Mesenchymal stem cell (in vitro differentiated cells and primary cell): ENCODE results near the gene MEGF11.

ENCODE experiments used
- DNase-seq: peaks from one replicate; pipeline ENCODE4 v3.0.0-alpha.2; 2013
- H2AFZ ChIP-seq: one replicate; pipeline ENCODE4 v1.6.1; 2013; ENCODE audit warnings: low read depth, mild to moderate bottlenecking, control low read depth, inconsistent platforms, low read length, moderate library complexity
- H2AK5ac ChIP-seq: 2 replicates; pipeline ENCODE4 v1.6.1; 2013; ENCODE audit warnings: low read length, moderate library complexity, mild to moderate bottlenecking, inconsistent platforms; ENCODE audit not compliant: severe bottlenecking
- H2BK120ac ChIP-seq: one replicate; pipeline ENCODE4 v1.6.1; 2013; ENCODE audit warnings: low read depth, mild to moderate bottlenecking, inconsistent platforms, low read length, moderate library complexity
- H2BK12ac ChIP-seq, 2 experiments: one replicate each; pipeline ENCODE4 v1.6.1; 2013; ENCODE audit warnings: inconsistent platforms in 2 of 2, low read length in 2 of 2, mild to moderate bottlenecking in 2 of 2, moderate library complexity in 2 of 2, control low read depth in 1 of 2
- H2BK15ac ChIP-seq: one replicate; pipeline ENCODE4 v1.6.1; 2013; ENCODE audit warnings: mild to moderate bottlenecking, low read depth, inconsistent platforms; ENCODE audit not compliant: poor library complexity, severe bottlenecking
- H2BK5ac ChIP-seq: 2 replicates; pipeline ENCODE4 v1.6.1; 2013; ENCODE audit warnings: low read depth, mild to moderate bottlenecking, low read length, control low read depth, inconsistent platforms; ENCODE audit not compliant: poor library complexity, severe bottlenecking
- H3K14ac ChIP-seq, 2 experiments: one replicate each; pipeline ENCODE4 v1.6.1; 2013; ENCODE audit warnings: inconsistent platforms in 2 of 2, low read length in 2 of 2, control low read depth in 1 of 2, mild to moderate bottlenecking in 1 of 2, moderate library complexity in 1 of 2
- H3K18ac ChIP-seq, 2 experiments: one replicate each; pipeline ENCODE4 v1.6.1; 2013; ENCODE audit warnings: inconsistent platforms in 2 of 2, low read length in 2 of 2, control low read depth in 1 of 2, low read depth in 1 of 2, mild to moderate bottlenecking in 1 of 2
- H3K23ac ChIP-seq, 2 experiments: one replicate each; pipeline ENCODE4 v1.6.1; 2013; ENCODE audit warnings: inconsistent platforms in 2 of 2, low read length in 2 of 2, mild to moderate bottlenecking in 2 of 2, moderate library complexity in 2 of 2, control low read depth in 1 of 2
- H3K27ac ChIP-seq: 2 replicates; pipeline ENCODE4 v1.5.1; 2013; ENCODE audit warnings: mild to moderate bottlenecking, moderate library complexity, low read length, control low read depth, inconsistent platforms; ENCODE audit not compliant: poor library complexity, severe bottlenecking
- H3K27me3 ChIP-seq, 2 experiments: 2 replicates each; pipeline versions ENCODE4 v1.6.1 to v1.7.0; 2013; ENCODE audit warnings: low read length in 2 of 2, mild to moderate bottlenecking in 2 of 2, moderate library complexity in 2 of 2, control low read depth in 1 of 2, inconsistent platforms in 1 of 2; ENCODE audit not compliant: control insufficient read depth in 1 of 2, insufficient read depth in 1 of 2
- H3K36me3 ChIP-seq, 2 experiments: 2 replicates each; pipeline versions ENCODE4 v1.6.1 to v1.7.0; 2013; ENCODE audit warnings: low read length in 2 of 2, control low read depth in 1 of 2, inconsistent platforms in 1 of 2, low read depth in 1 of 2, mild to moderate bottlenecking in 1 of 2; ENCODE audit not compliant: insufficient read depth in 2 of 2, control insufficient read depth in 1 of 2
- H3K4ac ChIP-seq, 2 experiments: one replicate each; pipeline ENCODE4 v1.6.1; 2013; ENCODE audit warnings: inconsistent platforms in 2 of 2, low read length in 2 of 2, mild to moderate bottlenecking in 2 of 2, moderate library complexity in 2 of 2, control low read depth in 1 of 2, low read depth in 1 of 2
- H3K4me1 ChIP-seq: 2 replicates; pipeline ENCODE4 v1.6.1; 2013; ENCODE audit warnings: low read depth, low read length, control low read depth; ENCODE audit not compliant: control insufficient read depth, insufficient read depth
- H3K4me2 ChIP-seq: 2 replicates; pipeline ENCODE4 v1.6.1; 2013; ENCODE audit warnings: low read length, mild to moderate bottlenecking, inconsistent platforms; ENCODE audit not compliant: poor library complexity, severe bottlenecking
- H3K4me3 ChIP-seq, 2 experiments: 2 replicates each; pipeline versions ENCODE4 v1.5.1 to v1.7.0; 2013; ENCODE audit warnings: low read length in 2 of 2, mild to moderate bottlenecking in 2 of 2, control low read depth in 1 of 2, low read depth in 1 of 2; ENCODE audit not compliant: insufficient read depth in 1 of 2
- H3K79me1 ChIP-seq: replicated peaks from 2 replicates; pipeline ENCODE4 v1.6.1; 2013; ENCODE audit warnings: mild to moderate bottlenecking, control low read depth, low read length, inconsistent platforms; ENCODE audit not compliant: poor library complexity, severe bottlenecking
- H3K9ac ChIP-seq: 2 replicates; pipeline ENCODE4 v1.7.0; 2013; ENCODE audit warnings: mild to moderate bottlenecking, low read length, moderate library complexity
- H3K9me3 ChIP-seq: 2 replicates; pipeline ENCODE4 v1.7.0; 2013; ENCODE audit warnings: mild to moderate bottlenecking, low read length; ENCODE audit not compliant: control insufficient read depth
- H4K8ac ChIP-seq: one replicate; pipeline ENCODE4 v1.6.1; 2013; ENCODE audit warnings: inconsistent platforms, mild to moderate bottlenecking, low read length, moderate library complexity
- H4K91ac ChIP-seq: one replicate; pipeline ENCODE4 v1.6.1; 2013; ENCODE audit warnings: mild to moderate bottlenecking, low read length, inconsistent platforms
- WGBS: methylation state at CpG from one replicate; pipeline ENCODE4 v1.1.7; 2013; ENCODE audit warnings: mixed read lengths; 5-methylcytosine and 5-hydroxymethylcytosine counted together

Gene MEGF11

DNA sequence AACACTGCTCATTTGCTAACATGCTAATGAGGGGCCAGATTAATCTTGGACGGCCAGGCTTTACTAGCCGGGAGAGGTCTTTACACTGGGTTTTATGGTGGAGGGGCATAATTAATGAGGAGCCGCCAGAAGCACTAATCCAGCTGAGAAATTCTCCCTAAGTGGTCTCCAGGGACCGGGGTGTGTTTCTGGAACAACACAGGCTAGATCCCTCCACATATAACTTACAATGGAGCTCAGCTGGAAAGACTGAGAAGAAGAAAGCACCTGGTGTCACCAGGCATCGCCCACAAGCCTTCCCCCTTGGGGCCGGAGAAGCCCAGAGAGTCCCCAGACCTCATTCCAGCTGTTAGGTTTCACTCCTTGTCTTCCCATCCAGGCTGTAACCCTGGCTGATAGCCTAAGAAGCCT, 127.5 kb downstream of the MEGF11 start:
- peaks cover 21% of the 10 kb centered on the region for H3K4me1 ChIP-seq
- no peak overlapping the region for H3K4ac ChIP-seq
- H3K23ac ChIP-seq = no peak overlapping the region
- no peak overlapping the region for H4K8ac ChIP-seq
- DNase-seq = no peak
- WGBS = 64% methylated on average over 6 of the region's 6 CpGs
- no peak overlapping the region for H2BK5ac ChIP-seq
- H3K14ac ChIP-seq = no peak overlapping the region
- no peak overlapping the region for H2AK5ac ChIP-seq
- no peak overlapping the region for H3K9ac ChIP-seq
- H2AFZ ChIP-seq = no peak overlapping the region
- H2BK120ac ChIP-seq = no peak overlapping the region
- no peak overlapping the region for H2BK15ac ChIP-seq
- no peaks in the 10 kb centered on the region for H3K79me1 ChIP-seq
- H3K36me3 ChIP-seq = no peaks in the 10 kb centered on the region
- no peak overlapping the region for H4K91ac ChIP-seq
- H3K9me3 ChIP-seq = no peaks in the 10 kb centered on the region
- H3K27me3 ChIP-seq = peaks cover 12 to 96% of the 10 kb centered on the region in 2 experiments
- no peak overlapping the region for H2BK12ac ChIP-seq
- H3K18ac ChIP-seq = no peak overlapping the region
- no peak overlapping the region for H3K4me2 ChIP-seq
- no peak overlapping the region for H3K4me3 ChIP-seq
- H3K27ac ChIP-seq = no peak overlapping the region

DNA sequence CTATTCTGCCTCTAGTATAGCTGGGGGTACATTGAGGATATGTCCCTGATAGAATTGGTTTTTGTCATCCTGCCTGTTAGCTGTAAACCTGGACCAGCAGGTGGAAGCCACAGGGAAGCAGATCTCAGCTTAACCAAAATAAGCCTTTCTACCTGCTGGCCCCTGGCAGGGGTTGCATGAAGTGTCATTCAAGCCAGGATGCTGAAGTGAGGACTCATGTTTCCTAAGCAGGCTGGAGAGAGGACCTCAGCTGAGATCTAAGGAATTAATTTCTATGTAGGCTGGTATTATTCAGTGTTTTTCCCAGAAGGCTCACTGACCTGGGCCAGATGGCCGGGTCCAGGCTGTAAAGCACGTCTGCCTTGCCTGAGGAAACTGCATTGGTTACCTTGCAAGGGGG, 128.9 kb downstream of the MEGF11 start:
- no peak overlapping the region for H4K8ac ChIP-seq
- no peak overlapping the region for H2BK120ac ChIP-seq
- DNase-seq = no peak
- H4K91ac ChIP-seq = no peak overlapping the region
- no peak overlapping the region for H2BK12ac ChIP-seq
- no peak overlapping the region for H2AK5ac ChIP-seq
- H3K36me3 ChIP-seq = no peaks in the 10 kb centered on the region
- no peaks in the 10 kb centered on the region for H3K9me3 ChIP-seq
- H2BK15ac ChIP-seq = no peak overlapping the region
- H3K23ac ChIP-seq = no peak overlapping the region
- H3K27me3 ChIP-seq = peaks cover 21 to 95% of the 10 kb centered on the region in 2 experiments
- H3K79me1 ChIP-seq = no peaks in the 10 kb centered on the region
- no peak overlapping the region for H3K4ac ChIP-seq
- H3K4me2 ChIP-seq = no peak overlapping the region
- no peak overlapping the region for H2BK5ac ChIP-seq
- no peak overlapping the region for H3K18ac ChIP-seq
- H3K14ac ChIP-seq = no peak overlapping the region
- no peak overlapping the region for H2AFZ ChIP-seq
- H3K9ac ChIP-seq = no peak overlapping the region
- WGBS = 68% methylated on average over 2 of the region's 2 CpGs
- H3K27ac ChIP-seq = no peak overlapping the region
- H3K4me1 ChIP-seq = peaks cover 17% of the 10 kb centered on the region
- H3K4me3 ChIP-seq = no peak overlapping the region

DNA sequence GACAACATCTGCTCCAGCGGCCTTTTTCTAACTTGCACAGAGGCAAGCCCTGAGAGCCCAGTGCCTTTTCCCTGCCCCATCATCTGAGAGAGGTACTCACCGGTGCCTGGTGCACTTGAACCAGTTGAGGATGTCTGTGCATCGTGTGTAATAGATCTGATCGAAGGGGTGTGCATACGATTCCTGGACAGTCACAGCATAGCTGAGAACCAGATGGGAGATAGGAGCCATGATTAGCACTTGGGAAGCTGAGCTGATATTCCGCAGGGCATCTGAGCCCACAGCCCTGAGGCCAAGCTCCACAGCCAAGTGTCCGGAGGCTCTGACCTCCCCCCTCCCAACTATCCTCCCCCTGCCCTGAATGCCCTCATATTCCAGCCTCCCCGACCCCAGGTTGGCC, 129.8 kb downstream of the MEGF11 start:
- no peak overlapping the region for H3K23ac ChIP-seq
- 89% methylated on average over 7 of the region's 8 CpGs for WGBS
- H2BK120ac ChIP-seq = no peak overlapping the region
- H2BK5ac ChIP-seq = no peak overlapping the region
- peak overlapping the region; percentile 9 for H2BK15ac ChIP-seq
- no peaks in the 10 kb centered on the region for H3K36me3 ChIP-seq
- no peaks in the 10 kb centered on the region for H3K9me3 ChIP-seq
- no peak overlapping the region for H3K4me2 ChIP-seq
- H3K4me1 ChIP-seq = peaks cover 13% of the 10 kb centered on the region
- H3K4ac ChIP-seq = no peak overlapping the region
- H3K9ac ChIP-seq = no peak overlapping the region
- H3K18ac ChIP-seq = no peak overlapping the region
- H4K91ac ChIP-seq = no peak overlapping the region
- no peak overlapping the region for H2AK5ac ChIP-seq
- H3K27me3 ChIP-seq = peaks cover 24 to 95% of the 10 kb centered on the region in 2 experiments
- DNase-seq = no peak
- H2AFZ ChIP-seq = no peak overlapping the region
- no peak overlapping the region for H3K27ac ChIP-seq
- H3K79me1 ChIP-seq = no peaks in the 10 kb centered on the region
- no peak overlapping the region for H3K4me3 ChIP-seq
- H3K14ac ChIP-seq = no peak overlapping the region
- no peak overlapping the region for H2BK12ac ChIP-seq
- H4K8ac ChIP-seq = no peak overlapping the region

DNA sequence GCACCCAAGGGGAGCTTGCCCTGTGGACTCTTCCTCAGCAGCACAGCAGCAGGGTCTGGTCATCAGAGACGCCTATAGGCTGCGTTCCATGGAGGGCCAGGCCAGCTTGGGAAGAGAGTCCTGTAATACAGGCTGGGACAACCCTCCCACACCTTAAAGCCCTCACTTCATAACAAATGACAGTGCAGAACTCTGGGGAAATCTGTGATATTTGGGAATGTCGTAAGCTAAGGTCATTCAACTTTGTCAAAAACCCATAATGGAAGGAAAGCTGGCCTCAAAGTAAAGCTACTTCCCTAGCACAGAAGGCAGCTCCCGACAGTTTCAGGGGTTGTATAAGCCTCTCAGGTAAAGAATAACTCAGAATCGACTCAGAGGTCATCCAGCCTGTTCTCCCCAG, 133.1 kb downstream of the MEGF11 start:
- Histone ChIP-seq H3K9me3 (no peaks in the 10 kb centered on the region), H3K4me3 (no peak overlapping the region), H4K8ac (no peak overlapping the region), H2BK5ac (no peak overlapping the region), H3K36me3 (no peaks in the 10 kb centered on the region), H2AK5ac (no peak overlapping the region), H3K27ac (no peak overlapping the region), H3K79me1 (no peaks in the 10 kb centered on the region), H4K91ac (no peak overlapping the region), H3K9ac (no peak overlapping the region), H3K4me2 (no peak overlapping the region), H3K14ac (no peak overlapping the region), H3K4ac (no peak overlapping the region), H2BK120ac (no peak overlapping the region), H2BK15ac (no peak overlapping the region), H3K27me3 (peaks cover 46 to 95% of the 10 kb centered on the region in 2 experiments), H2BK12ac (no peak overlapping the region), H3K4me1 (no peaks in the 10 kb centered on the region), H3K18ac (no peak overlapping the region), H3K23ac (no peak overlapping the region), H2AFZ (no peak overlapping the region)
- 87% methylated on average over 5 of the region's 5 CpGs for WGBS
- no peak for DNase-seq
